ENCODE data around the gene DSC1.

GRCh38 chr18:31100436-31101182, 62.0 kb downstream of the DSC1 start:
- TF ChIP-seq CTCF (IDR thresholded peaks at IDR 0.05; ENCODE audit: low read depth, low read length, poor library complexity, severe bottlenecking) (no peak), EZH2phosphoT487 (IDR thresholded peaks at IDR 0.05; ENCODE audit: borderline replicate concordance, low read length) (no peak)

Data from DOHH2 (cell line).